ENCODE data around the gene KMT2E. TPM values are rescaled to one million over a fixed set of nuclear protein-coding genes. Genes with fewer than 3 reads are reported as not detected.

KMT2E gene
- total RNA-seq, 1 experiment from 2014 or later: 49.7 TPM

DNA sequence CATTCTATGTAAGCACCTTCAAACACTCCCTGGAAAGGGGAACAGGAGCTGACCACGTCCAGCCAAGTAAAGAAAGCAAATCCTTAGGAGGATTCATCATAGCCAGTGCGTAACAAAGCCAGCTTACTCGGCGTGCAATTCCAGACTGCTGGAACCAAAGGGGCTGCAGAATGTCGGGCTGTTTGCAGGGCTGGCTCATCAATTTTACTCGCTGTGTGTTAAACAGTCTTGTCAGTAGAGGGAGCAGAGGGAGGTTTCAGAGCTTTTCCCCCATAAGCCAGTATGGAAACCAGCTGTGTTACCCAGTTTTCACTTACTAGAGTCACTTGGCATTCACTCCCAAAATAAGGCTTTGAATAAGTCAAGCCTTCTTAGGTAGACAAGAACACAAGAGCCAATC, 127.1 kb downstream of the KMT2E start:
- intact Hi-C loops (cut with micrococcal nuclease): loop anchor here (1.0 kb wide), 1 partner anchor 195 kb away; no protein-coding TSS in a partner anchor
- Mint-ChIP-seq H3K4me1 (ENCODE audit: insufficient read depth, unreplicated experiment) (no peaks in the 10 kb centered on the region), H3K9me3 (ENCODE audit: unreplicated experiment) (no peaks in the 10 kb centered on the region), H3K27ac (ENCODE audit: low read depth, unreplicated experiment) (peak overlapping the region; percentile 27), H3K27me3 (ENCODE audit: insufficient read depth, unreplicated experiment) (no peaks in the 10 kb centered on the region), H3K4me3 (ENCODE audit: unreplicated experiment) (no peak overlapping the region), H3K36me3 (ENCODE audit: insufficient read depth, unreplicated experiment) (peaks cover 47% of the 10 kb centered on the region)
- TF ChIP-seq, protein P1, sequence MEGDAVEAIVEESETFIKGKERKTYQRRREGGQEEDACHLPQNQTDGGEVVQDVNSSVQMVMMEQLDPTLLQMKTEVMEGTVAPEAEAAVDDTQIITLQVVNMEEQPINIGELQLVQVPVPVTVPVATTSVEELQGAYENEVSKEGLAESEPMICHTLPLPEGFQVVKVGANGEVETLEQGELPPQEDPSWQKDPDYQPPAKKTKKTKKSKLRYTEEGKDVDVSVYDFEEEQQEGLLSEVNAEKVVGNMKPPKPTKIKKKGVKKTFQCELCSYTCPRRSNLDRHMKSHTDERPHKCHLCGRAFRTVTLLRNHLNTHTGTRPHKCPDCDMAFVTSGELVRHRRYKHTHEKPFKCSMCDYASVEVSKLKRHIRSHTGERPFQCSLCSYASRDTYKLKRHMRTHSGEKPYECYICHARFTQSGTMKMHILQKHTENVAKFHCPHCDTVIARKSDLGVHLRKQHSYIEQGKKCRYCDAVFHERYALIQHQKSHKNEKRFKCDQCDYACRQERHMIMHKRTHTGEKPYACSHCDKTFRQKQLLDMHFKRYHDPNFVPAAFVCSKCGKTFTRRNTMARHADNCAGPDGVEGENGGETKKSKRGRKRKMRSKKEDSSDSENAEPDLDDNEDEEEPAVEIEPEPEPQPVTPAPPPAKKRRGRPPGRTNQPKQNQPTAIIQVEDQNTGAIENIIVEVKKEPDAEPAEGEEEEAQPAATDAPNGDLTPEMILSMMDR (IDR thresholded peaks at IDR 0.05; ENCODE audit: unreplicated experiment): peak; percentile 28
- DNase-seq (ENCODE audit: unreplicated experiment): peak; percentile 18
- POLR2A ChIA-PET: interaction anchor here (0.9 to 1.2 kb wide), 3 partner anchors 18 to 127 kb away, joined by 3 read pairs; no protein-coding TSS in a partner anchor
- BruUV-seq (replicated peaks): no TSS peak
- CTCF ChIA-PET: interaction anchor here (0.6 to 1.8 kb wide), 10 partner anchors 10 to 364 kb away, joined by 3 to 11 read pairs (median 4); no protein-coding TSS in a partner anchor

DNA sequence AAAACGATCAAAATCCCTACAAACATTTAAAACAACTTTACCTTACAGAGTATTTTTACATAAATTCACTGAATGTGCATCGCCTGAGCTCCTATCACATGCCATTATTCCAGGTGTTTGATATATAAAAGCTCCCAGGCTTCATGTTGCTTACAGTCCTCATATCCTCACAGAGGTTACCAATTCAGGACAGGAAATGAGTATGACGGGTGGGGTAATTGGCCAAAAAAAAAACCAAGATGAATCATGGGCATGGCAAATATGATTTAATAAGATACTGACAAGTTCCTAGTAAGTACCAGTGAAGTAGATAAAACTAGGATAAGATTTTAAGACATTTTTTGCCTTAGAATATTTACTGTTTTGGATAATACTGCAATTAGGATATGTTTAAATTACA, 135.8 kb downstream of the KMT2E start:
- H3K27me3 Mint-ChIP-seq (ENCODE audit: insufficient read depth, unreplicated experiment): no peaks in the 10 kb centered on the region
- H3K27ac Mint-ChIP-seq (ENCODE audit: low read depth, unreplicated experiment): peak overlapping the region; percentile 87
- intact Hi-C loops (cut with micrococcal nuclease): loop anchor here (2.0 to 5.0 kb wide), 2 partner anchors 69 to 117 kb away; no protein-coding TSS in a partner anchor
- CTCF ChIA-PET: interaction anchor here (0.6 kb wide), 1 partner anchor 397 kb away, joined by 3 read pairs; no protein-coding TSS in a partner anchor
- BruUV-seq (replicated peaks): no TSS peak
- TF ChIP-seq, protein P1 (IDR thresholded peaks at IDR 0.05; ENCODE audit: unreplicated experiment): no peak
- H3K9me3 Mint-ChIP-seq (ENCODE audit: unreplicated experiment): no peaks in the 10 kb centered on the region
- peaks cover 3% of the 10 kb centered on the region for H3K36me3 Mint-ChIP-seq (ENCODE audit: insufficient read depth, unreplicated experiment)
- H3K4me1 Mint-ChIP-seq (ENCODE audit: insufficient read depth, unreplicated experiment): peaks cover 6% of the 10 kb centered on the region
- no peak overlapping the region for H3K4me3 Mint-ChIP-seq (ENCODE audit: unreplicated experiment)
- POLR2A ChIA-PET: interaction anchor here (0.6 to 1.3 kb wide), 5 partner anchors 10 to 282 kb away, joined by 3 to 5 read pairs (median 4); no protein-coding TSS in a partner anchor
- peak; percentile 69 for DNase-seq (ENCODE audit: unreplicated experiment)

DNA sequence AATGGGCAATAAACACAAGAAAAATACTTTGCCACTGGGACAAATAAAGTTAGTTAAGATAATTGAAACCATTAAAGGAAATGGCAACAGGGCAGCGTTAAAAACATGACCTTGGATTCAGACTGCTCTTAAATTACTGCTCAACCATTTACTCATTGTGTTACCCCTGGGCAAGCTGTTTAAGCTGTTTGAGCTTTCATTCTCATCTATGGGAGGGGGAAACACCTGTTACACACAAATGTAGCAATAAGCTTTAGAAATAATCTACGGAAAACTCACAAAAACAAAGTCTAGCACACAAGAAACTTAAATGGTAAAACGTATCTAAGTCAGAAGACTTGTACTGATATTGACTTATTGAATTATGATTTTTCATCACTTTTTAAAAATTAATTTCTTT, 137.1 kb downstream of the KMT2E start:
- peaks cover 6% of the 10 kb centered on the region for H3K4me1 Mint-ChIP-seq (ENCODE audit: insufficient read depth, unreplicated experiment)
- DNase-seq (ENCODE audit: unreplicated experiment): no peak
- H3K9me3 Mint-ChIP-seq (ENCODE audit: unreplicated experiment): no peaks in the 10 kb centered on the region
- intact Hi-C loops (cut with micrococcal nuclease): loop anchor here (2.0 to 5.0 kb wide), 2 partner anchors 68 to 116 kb away; no protein-coding TSS in a partner anchor
- ChIA-PET POLR2A (no interaction called here), CTCF (interaction anchor here (0.9 to 1.6 kb wide), 2 partner anchors 10 to 184 kb away, joined by 3 to 4 read pairs; no protein-coding TSS in a partner anchor)
- H3K27ac Mint-ChIP-seq (ENCODE audit: low read depth, unreplicated experiment): no peak overlapping the region
- TF ChIP-seq, protein P1 (IDR thresholded peaks at IDR 0.05; ENCODE audit: unreplicated experiment): no peak
- H3K36me3 Mint-ChIP-seq (ENCODE audit: insufficient read depth, unreplicated experiment): peaks cover 14% of the 10 kb centered on the region
- BruUV-seq (replicated peaks): no TSS peak
- no peaks in the 10 kb centered on the region for H3K27me3 Mint-ChIP-seq (ENCODE audit: insufficient read depth, unreplicated experiment)
- no peak overlapping the region for H3K4me3 Mint-ChIP-seq (ENCODE audit: unreplicated experiment)

DNA sequence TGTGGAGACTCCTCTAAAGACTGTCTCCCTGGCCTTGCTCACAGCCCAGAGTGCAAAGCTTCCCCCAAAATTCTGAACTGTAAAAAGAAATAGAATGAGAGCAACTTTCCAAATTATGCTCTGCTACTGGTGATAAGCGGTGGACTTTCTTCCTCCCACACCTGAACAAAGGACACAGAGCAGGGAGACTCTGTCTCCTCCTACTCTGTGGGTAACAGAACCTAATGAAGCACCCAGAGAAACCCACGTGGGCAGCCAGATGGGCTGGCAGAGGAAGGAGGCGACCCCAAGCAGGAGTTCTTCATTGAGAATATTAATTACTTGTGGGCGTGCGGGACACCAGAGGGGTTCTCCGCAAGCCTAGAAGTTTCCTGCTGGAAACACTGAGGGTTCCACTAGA, 139.5 kb downstream of the KMT2E start:
- ChIA-PET CTCF (interaction anchor here (0.6 to 2.0 kb wide), 8 partner anchors 9 to 275 kb away, joined by 3 to 7 read pairs (median 4); no protein-coding TSS in a partner anchor), POLR2A (interaction anchor here (0.8 to 1.3 kb wide), 2 partner anchors 32 to 116 kb away, joined by 3 read pairs; no protein-coding TSS in a partner anchor)
- intact Hi-C loops (cut with micrococcal nuclease): loop anchor here (5.0 kb wide), 1 partner anchor 114 kb away; no protein-coding TSS in a partner anchor

More for the DNA sequence above, 139.5 kb downstream of the KMT2E start:
- TF ChIP-seq, protein P1 (IDR thresholded peaks at IDR 0.05; ENCODE audit: unreplicated experiment): no peak
- Mint-ChIP-seq H3K36me3 (ENCODE audit: insufficient read depth, unreplicated experiment) (peaks cover 20% of the 10 kb centered on the region), H3K27me3 (ENCODE audit: insufficient read depth, unreplicated experiment) (no peaks in the 10 kb centered on the region), H3K27ac (ENCODE audit: low read depth, unreplicated experiment) (no peak overlapping the region), H3K4me1 (ENCODE audit: insufficient read depth, unreplicated experiment) (peaks cover 14% of the 10 kb centered on the region), H3K9me3 (ENCODE audit: unreplicated experiment) (no peaks in the 10 kb centered on the region), H3K4me3 (ENCODE audit: unreplicated experiment) (no peak overlapping the region)
- BruUV-seq (replicated peaks): no TSS peak
- no peak for DNase-seq (ENCODE audit: unreplicated experiment)

All from MCF 10A (cell line).